HUES48 (cell line): Measurements from ENCODE around the gene CPNE1.

Experiments
- H3K27ac ChIP-seq: one replicate; pipeline ENCODE4 v1.7.0; 2013; ENCODE audit warnings: low read depth, low read length, inconsistent platforms
- H3K27me3 ChIP-seq: 2 replicates; pipeline ENCODE4 v1.6.1; 2013; ENCODE audit warnings: mild to moderate bottlenecking, low read length; ENCODE audit not compliant: control insufficient read depth, insufficient read depth
- H3K36me3 ChIP-seq: 2 replicates; pipeline ENCODE4 v1.6.1; 2013; ENCODE audit warnings: low read length; ENCODE audit not compliant: control insufficient read depth, insufficient read depth
- H3K4me1 ChIP-seq: 2 replicates; pipeline ENCODE4 v1.6.1; 2013; ENCODE audit warnings: mild to moderate bottlenecking, low read length; ENCODE audit not compliant: control insufficient read depth, insufficient read depth
- H3K4me3 ChIP-seq: 2 replicates; pipeline ENCODE4 v1.5.1; 2013; ENCODE audit warnings: mild to moderate bottlenecking, low read depth, low read length
- H3K9ac ChIP-seq: 2 replicates; pipeline ENCODE4 v1.6.1; 2013; ENCODE audit warnings: mild to moderate bottlenecking, low read depth, low read length, moderate library complexity
- H3K9me3 ChIP-seq: 2 replicates; pipeline ENCODE4 v1.6.1; 2013; ENCODE audit warnings: low read length; ENCODE audit not compliant: control insufficient read depth, insufficient read depth

Gene CPNE1

GRCh38 chr20:35603695-35604448, 60.8 kb downstream of the CPNE1 start:
- Histone ChIP-seq H3K4me3 (no peak overlapping the region), H3K27me3 (peaks cover 43% of the 10 kb centered on the region), H3K9ac (no peak overlapping the region), H3K4me1 (no peaks in the 10 kb centered on the region), H3K36me3 (no peaks in the 10 kb centered on the region), H3K27ac (no peak overlapping the region), H3K9me3 (no peaks in the 10 kb centered on the region)

GRCh38 chr20:35602851-35603495, 61.7 kb downstream of the CPNE1 start:
- Histone ChIP-seq H3K4me3 (no peak overlapping the region), H3K4me1 (no peaks in the 10 kb centered on the region), H3K9ac (no peak overlapping the region), H3K27me3 (peaks cover 43% of the 10 kb centered on the region), H3K36me3 (no peaks in the 10 kb centered on the region), H3K9me3 (no peaks in the 10 kb centered on the region), H3K27ac (no peak overlapping the region)

GRCh38 chr20:35601990-35602389, 62.7 kb downstream of the CPNE1 start:
- H3K27ac ChIP-seq, result no peak overlapping the region
- no peak overlapping the region for H3K9ac ChIP-seq
- H3K27me3 ChIP-seq, result peaks cover 43% of the 10 kb centered on the region
- H3K4me1 ChIP-seq, result no peaks in the 10 kb centered on the region
- peak overlapping the region; percentile 65; the same call in 1 of the 2 replicates for H3K4me3 ChIP-seq
- no peaks in the 10 kb centered on the region for H3K9me3 ChIP-seq
- no peaks in the 10 kb centered on the region for H3K36me3 ChIP-seq

DNA sequence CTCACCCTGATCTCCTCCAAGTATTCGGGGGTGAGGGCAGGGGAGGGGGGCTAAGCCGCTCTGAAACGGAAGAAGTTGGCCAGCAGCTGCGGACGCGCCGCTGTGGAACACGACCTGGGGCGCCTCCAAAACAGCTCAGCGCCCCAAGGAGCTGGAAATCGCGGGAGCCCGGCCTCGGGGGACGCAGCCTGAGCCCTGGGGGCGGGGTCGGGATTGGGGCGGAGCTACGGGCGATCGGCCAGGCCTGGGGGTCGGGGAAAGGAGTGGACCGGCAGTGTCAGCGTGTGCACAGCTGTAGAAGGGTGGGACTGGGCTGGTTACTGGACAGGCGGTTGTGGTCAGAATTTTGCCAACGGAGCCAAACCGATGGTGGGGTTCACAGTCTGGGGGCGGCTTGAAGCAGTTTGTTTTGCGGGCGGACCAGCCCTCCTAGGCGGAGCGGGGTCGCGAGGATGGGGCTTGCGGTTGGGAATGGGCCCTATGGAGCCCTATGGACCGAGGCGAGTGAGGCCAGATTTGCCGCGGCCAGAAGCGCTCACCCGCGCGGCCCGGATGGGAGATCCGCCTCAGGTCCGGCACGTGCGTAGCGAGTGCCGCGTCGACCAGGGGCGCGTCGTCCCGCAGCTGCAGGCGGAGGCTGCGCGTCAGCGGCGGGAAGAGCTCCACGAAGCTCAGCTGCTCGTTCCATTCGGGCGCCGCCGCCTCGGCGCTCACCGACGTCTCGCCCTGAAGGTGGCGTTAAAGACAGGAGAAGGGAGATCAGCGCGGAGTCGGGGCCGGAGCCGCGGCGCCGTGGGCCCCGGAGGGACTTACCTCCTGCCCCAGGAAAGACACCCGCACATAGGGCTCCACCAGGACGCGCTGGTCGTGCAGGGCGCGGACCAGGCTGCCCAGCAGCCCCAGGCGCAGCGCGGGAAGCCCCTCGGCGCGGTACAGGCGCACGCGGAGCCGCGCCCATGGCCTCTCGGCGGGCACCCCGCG, 63.4 kb downstream of the CPNE1 start:
- H3K36me3 ChIP-seq, result no peaks in the 10 kb centered on the region
- H3K27me3 ChIP-seq, result peaks cover 43% of the 10 kb centered on the region
- H3K9me3 ChIP-seq, result no peaks in the 10 kb centered on the region
- H3K27ac ChIP-seq, result no peak overlapping the region
- peak overlapping the region; percentile 45; the same call in 1 of the 2 replicates for H3K9ac ChIP-seq
- no peaks in the 10 kb centered on the region for H3K4me1 ChIP-seq
- peak overlapping the region; percentile 65 for H3K4me3 ChIP-seq

DNA sequence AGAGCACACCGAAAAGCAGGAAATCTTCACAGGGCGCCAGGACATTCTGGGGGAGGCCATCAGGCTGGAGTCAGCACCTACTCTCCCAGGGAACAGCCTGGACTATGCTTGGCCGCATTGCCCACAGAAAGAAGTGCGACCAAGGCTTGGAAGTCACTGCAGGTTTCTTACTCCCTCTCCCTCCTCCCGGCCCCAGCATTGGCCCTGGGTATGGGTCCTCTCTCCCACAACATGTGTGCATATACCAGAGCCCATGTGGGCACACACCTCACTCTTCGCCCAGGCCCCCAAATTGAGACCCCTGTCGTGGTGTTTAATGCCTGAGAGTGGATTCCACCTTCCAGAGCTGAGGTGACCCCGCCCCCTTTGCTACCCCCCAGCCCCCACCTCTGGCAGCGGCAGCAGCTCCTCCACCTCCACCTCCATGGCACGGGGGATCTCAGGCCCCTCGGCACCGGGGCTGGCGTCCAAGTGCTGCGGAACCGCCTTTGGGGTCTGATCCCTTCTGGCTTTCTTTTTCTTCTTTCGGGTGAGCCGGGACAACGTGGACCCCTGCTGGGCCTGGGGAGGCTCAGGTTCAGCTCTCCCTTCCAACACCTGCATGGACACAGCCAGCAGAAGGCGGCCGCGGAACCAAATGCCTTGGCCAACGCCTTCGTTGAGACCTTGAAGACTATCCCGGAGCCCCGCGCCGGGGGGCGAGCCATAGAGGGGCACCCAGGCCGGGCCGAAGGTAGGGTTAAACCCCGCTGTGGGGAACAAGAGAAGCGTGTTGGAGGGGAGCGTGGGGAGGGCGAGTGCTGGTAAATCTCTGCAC, 64.3 kb downstream of the CPNE1 start:
- H3K27ac ChIP-seq, result no peak overlapping the region
- H3K9ac ChIP-seq, result no peak overlapping the region
- peak overlapping the region; percentile 65 for H3K4me3 ChIP-seq
- no peaks in the 10 kb centered on the region for H3K9me3 ChIP-seq
- no peaks in the 10 kb centered on the region for H3K36me3 ChIP-seq
- no peaks in the 10 kb centered on the region for H3K4me1 ChIP-seq
- peaks cover 43% of the 10 kb centered on the region for H3K27me3 ChIP-seq

GRCh38 chr20:35599776-35600120, 65.0 kb downstream of the CPNE1 start:
- no peak overlapping the region for H3K9ac ChIP-seq
- no peaks in the 10 kb centered on the region for H3K9me3 ChIP-seq
- H3K4me3 ChIP-seq, result no peak overlapping the region
- no peak overlapping the region for H3K27ac ChIP-seq
- no peaks in the 10 kb centered on the region for H3K36me3 ChIP-seq
- H3K4me1 ChIP-seq, result no peaks in the 10 kb centered on the region
- H3K27me3 ChIP-seq, result peaks cover 43% of the 10 kb centered on the region

GRCh38 chr20:35598899-35599775, 65.6 kb downstream of the CPNE1 start:
- H3K4me1 ChIP-seq, result no peaks in the 10 kb centered on the region
- no peak overlapping the region for H3K9ac ChIP-seq
- H3K27ac ChIP-seq, result no peak overlapping the region
- peaks cover 43% of the 10 kb centered on the region for H3K27me3 ChIP-seq
- H3K4me3 ChIP-seq, result no peak overlapping the region
- no peaks in the 10 kb centered on the region for H3K36me3 ChIP-seq
- no peaks in the 10 kb centered on the region for H3K9me3 ChIP-seq

GRCh38 chr20:35598476-35598875, 66.2 kb downstream of the CPNE1 start:
- Histone ChIP-seq H3K9ac (no peak overlapping the region), H3K27ac (no peak overlapping the region), H3K27me3 (peaks cover 42% of the 10 kb centered on the region), H3K9me3 (no peaks in the 10 kb centered on the region), H3K4me1 (no peaks in the 10 kb centered on the region), H3K4me3 (no peak overlapping the region), H3K36me3 (no peaks in the 10 kb centered on the region)

- H3K9me3 ChIP-seq, result no peaks in the 10 kb centered on the region
- H3K9ac ChIP-seq, result no peak overlapping the region
- H3K36me3 ChIP-seq, result no peaks in the 10 kb centered on the region
- H3K4me3 ChIP-seq, result no peak overlapping the region
- H3K27ac ChIP-seq, result no peak overlapping the region
- H3K4me1 ChIP-seq, result no peaks in the 10 kb centered on the region
- H3K27me3 ChIP-seq, result peaks cover 29% of the 10 kb centered on the region
These were observed 67.5 kb downstream of the CPNE1 start for GRCh38 chr20:35597186-35597585.

DNA sequence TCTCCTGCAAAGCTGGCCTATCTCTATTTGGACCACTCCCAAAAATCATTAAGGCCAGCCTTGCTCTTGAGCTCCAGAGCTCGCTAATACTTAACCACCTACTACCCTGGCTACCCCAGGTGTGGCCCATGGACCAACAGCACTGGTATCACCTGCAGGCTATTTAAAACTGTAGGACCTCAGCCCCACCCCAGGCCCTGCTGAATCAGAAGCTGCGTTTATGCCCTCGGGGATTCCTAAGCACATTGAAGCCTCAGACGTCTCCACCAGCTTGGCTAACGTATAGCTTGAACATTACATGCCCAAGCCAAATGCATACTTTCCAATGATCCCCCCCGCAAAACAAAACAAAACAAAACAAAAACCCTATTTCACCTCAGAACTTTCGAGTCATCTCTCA, 68.8 kb downstream of the CPNE1 start:
- Histone ChIP-seq H3K36me3 (no peaks in the 10 kb centered on the region), H3K4me3 (no peak overlapping the region), H3K4me1 (no peaks in the 10 kb centered on the region), H3K9ac (no peak overlapping the region), H3K27me3 (peaks cover 16% of the 10 kb centered on the region), H3K9me3 (no peaks in the 10 kb centered on the region), H3K27ac (no peak overlapping the region)
